RWPE2 (cell line): ENCODE measurements around the gene SPIN2A.
"Not testable (repeated sequence)": the region's sequence is repeated elsewhere in the genome, so short reads cannot be mapped to it uniquely, and the experiment has no call there.

Source experiments
- ATAC-seq: fragments of 200-7000 bp; cut with Tn5 transposase; 3 replicates; pipeline ENCODE4 v1.9.1; 2021; ENCODE audit warnings: low read depth
- DNase-seq: peaks from one replicate; pipeline ENCODE4 v3.0.0-alpha.2; 2020; ENCODE audit warnings: low spot score
- H3K27ac ChIP-seq: fragments of 450-650 bp; 2 replicates; pipeline ENCODE4 v1.5.1; 2017; ENCODE audit warnings: mild to moderate bottlenecking; ENCODE audit not compliant: poor library complexity, severe bottlenecking
- H3K27me3 ChIP-seq: fragments of 250-450 bp; sonication (Bioruptor Pico); 2 replicates; pipeline ENCODE4 v1.5.1; 2021; ENCODE audit warnings: mild to moderate bottlenecking, moderate library complexity; ENCODE audit not compliant: insufficient read depth, poor library complexity, severe bottlenecking
- H3K36me3 ChIP-seq: fragments of 250-450 bp; sonication (Bioruptor Pico); 2 replicates; pipeline ENCODE4 v1.5.1; 2020; ENCODE audit warnings: low read depth, mild to moderate bottlenecking, moderate library complexity
- H3K4me1 ChIP-seq: fragments of 250-450 bp; sonication (Bioruptor Pico); 2 replicates; pipeline ENCODE4 v1.5.1; 2021; ENCODE audit warnings: mild to moderate bottlenecking, moderate library complexity; ENCODE audit not compliant: insufficient read depth, poor library complexity, severe bottlenecking
- H3K4me3 ChIP-seq: fragments of 250-450 bp; sonication (Bioruptor Pico); 2 replicates; pipeline ENCODE4 v1.5.1; 2021; ENCODE audit warnings: mild to moderate bottlenecking, moderate library complexity; ENCODE audit not compliant: severe bottlenecking
- H3K9me3 ChIP-seq: fragments of 250-450 bp; sonication (Bioruptor Pico); 2 replicates; pipeline ENCODE4 v1.5.1; 2021; ENCODE audit warnings: mild to moderate bottlenecking, moderate library complexity; ENCODE audit not compliant: severe bottlenecking
- TF ChIP-seq, protein P1 (sequence below): fragments of 450-650 bp; IDR thresholded peaks from one replicate; pipeline ENCODE4 v1.5.1; 2017; ENCODE audit warnings: mild to moderate bottlenecking, moderate library complexity; ENCODE audit not compliant: poor library complexity, severe bottlenecking

Gene SPIN2A

GRCh38 chrX:57121162-57121755, 15.9 kb downstream of the SPIN2A start, which contains the start of gene SPIN2B:
TSS of gene SPIN2B (minus strand) at chrX:57121548.
- no peaks in the 10 kb centered on the region for H3K4me1 ChIP-seq
- H3K27ac ChIP-seq: peak within 1 kb of the TSS; percentile 37
- peak; percentile 69 for DNase-seq
- ATAC-seq: peak; percentile 96
- H3K4me3 ChIP-seq: peak within 1 kb of the TSS; percentile 66
- no peaks in the 10 kb centered on the region for H3K36me3 ChIP-seq
- TF ChIP-seq, protein P1, sequence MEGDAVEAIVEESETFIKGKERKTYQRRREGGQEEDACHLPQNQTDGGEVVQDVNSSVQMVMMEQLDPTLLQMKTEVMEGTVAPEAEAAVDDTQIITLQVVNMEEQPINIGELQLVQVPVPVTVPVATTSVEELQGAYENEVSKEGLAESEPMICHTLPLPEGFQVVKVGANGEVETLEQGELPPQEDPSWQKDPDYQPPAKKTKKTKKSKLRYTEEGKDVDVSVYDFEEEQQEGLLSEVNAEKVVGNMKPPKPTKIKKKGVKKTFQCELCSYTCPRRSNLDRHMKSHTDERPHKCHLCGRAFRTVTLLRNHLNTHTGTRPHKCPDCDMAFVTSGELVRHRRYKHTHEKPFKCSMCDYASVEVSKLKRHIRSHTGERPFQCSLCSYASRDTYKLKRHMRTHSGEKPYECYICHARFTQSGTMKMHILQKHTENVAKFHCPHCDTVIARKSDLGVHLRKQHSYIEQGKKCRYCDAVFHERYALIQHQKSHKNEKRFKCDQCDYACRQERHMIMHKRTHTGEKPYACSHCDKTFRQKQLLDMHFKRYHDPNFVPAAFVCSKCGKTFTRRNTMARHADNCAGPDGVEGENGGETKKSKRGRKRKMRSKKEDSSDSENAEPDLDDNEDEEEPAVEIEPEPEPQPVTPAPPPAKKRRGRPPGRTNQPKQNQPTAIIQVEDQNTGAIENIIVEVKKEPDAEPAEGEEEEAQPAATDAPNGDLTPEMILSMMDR: no peak
- no peaks in the 10 kb centered on the region for H3K9me3 ChIP-seq
- H3K27me3 ChIP-seq: no peaks in the 10 kb centered on the region

GRCh38 chrX:57120619-57121161, 16.5 kb downstream of the SPIN2A start:
- DNase-seq, H3K9me3 ChIP-seq, H3K36me3 ChIP-seq, H3K27me3 ChIP-seq, H3K4me1 ChIP-seq: not testable (repeated sequence)
- Histone ChIP-seq H3K27ac (peak overlapping the region; percentile 37), H3K4me3 (peak overlapping the region; percentile 66)
- ATAC-seq: peak; percentile 6; the same call in 2 of the 3 replicates

- Histone ChIP-seq H3K4me3 (no peak overlapping the region), H3K36me3 (no peaks in the 10 kb centered on the region), H3K27ac (no peak overlapping the region), H3K9me3 (no peaks in the 10 kb centered on the region), H3K4me1 (no peaks in the 10 kb centered on the region), H3K27me3 (no peaks in the 10 kb centered on the region)
- ATAC-seq: no peak
- no peak for DNase-seq
- TF ChIP-seq, protein P1: no peak
Observed at GRCh38 chrX:57119416-57119815, 17.8 kb downstream of the SPIN2A start.

- ATAC-seq: not testable (repeated sequence)
Observed at GRCh38 chrX:57117566-57117965, 19.6 kb downstream of the SPIN2A start.

GRCh38 chrX:57104921-57105398, 32.2 kb downstream of the SPIN2A start:
- TF ChIP-seq, protein P1: no peak
- Histone ChIP-seq H3K36me3 (no peaks in the 10 kb centered on the region), H3K27ac (no peak overlapping the region), H3K27me3 (no peaks in the 10 kb centered on the region), H3K4me3 (no peak overlapping the region), H3K4me1 (no peaks in the 10 kb centered on the region), H3K9me3 (no peaks in the 10 kb centered on the region)
- DNase-seq (no peak), ATAC-seq (no peak)

More at GRCh38 chrX:57117566-57117965, 19.6 kb downstream of the SPIN2A start:
- DNase-seq, H3K27me3 ChIP-seq, H3K4me1 ChIP-seq, H3K9me3 ChIP-seq, H3K36me3 ChIP-seq, H3K27ac ChIP-seq, H3K4me3 ChIP-seq: not testable (repeated sequence)

- DNase-seq (no peak), ATAC-seq (no peak)
- Histone ChIP-seq H3K27ac (no peak overlapping the region), H3K36me3 (no peaks in the 10 kb centered on the region), H3K27me3 (no peaks in the 10 kb centered on the region), H3K4me1 (no peaks in the 10 kb centered on the region), H3K9me3 (no peaks in the 10 kb centered on the region), H3K4me3 (no peak overlapping the region)
- TF ChIP-seq, protein P1: no peak
Observed at GRCh38 chrX:57104406-57104805, 32.8 kb downstream of the SPIN2A start.
